GM12873 (cell line): Measurements from ENCODE around the gene MICALL2.

ENCODE experiments used
- CTCF ChIP-seq: IDR thresholded peaks from 2 replicates; pipeline ENCODE4 v1.5.1; 2012; ENCODE audit warnings: low read depth, mild to moderate bottlenecking, moderate library complexity, low read length, control low read depth; ENCODE audit not compliant: insufficient read depth; ENCODE audit errors: missing control alignments

MICALL2 gene

GRCh38 chr7:1483536-1484505, 24.6 kb upstream of the MICALL2 start:
- no peak for TF ChIP-seq CTCF

GRCh38 chr7:1483079-1483478, 23.8 kb upstream of the MICALL2 start:
- TF ChIP-seq CTCF: no peak

GRCh38 chr7:1481300-1481699, 22.0 kb upstream of the MICALL2 start:
- no peak for TF ChIP-seq CTCF

GRCh38 chr7:1480670-1481069, 21.4 kb upstream of the MICALL2 start:
- TF ChIP-seq CTCF: no peak

- TF ChIP-seq CTCF: no peak
Observed at GRCh38 chr7:1479287-1479686, 20.0 kb upstream of the MICALL2 start.

- no peak for TF ChIP-seq CTCF
Observed at GRCh38 chr7:1478480-1478879, 19.2 kb upstream of the MICALL2 start.

- no peak for TF ChIP-seq CTCF
Observed at GRCh38 chr7:1476859-1477258, 17.6 kb upstream of the MICALL2 start.
